ENCODE data around the gene STK11.
A peak's percentile ranks its signal among the peaks of the same experiment; 100 is the strongest.

DNA sequence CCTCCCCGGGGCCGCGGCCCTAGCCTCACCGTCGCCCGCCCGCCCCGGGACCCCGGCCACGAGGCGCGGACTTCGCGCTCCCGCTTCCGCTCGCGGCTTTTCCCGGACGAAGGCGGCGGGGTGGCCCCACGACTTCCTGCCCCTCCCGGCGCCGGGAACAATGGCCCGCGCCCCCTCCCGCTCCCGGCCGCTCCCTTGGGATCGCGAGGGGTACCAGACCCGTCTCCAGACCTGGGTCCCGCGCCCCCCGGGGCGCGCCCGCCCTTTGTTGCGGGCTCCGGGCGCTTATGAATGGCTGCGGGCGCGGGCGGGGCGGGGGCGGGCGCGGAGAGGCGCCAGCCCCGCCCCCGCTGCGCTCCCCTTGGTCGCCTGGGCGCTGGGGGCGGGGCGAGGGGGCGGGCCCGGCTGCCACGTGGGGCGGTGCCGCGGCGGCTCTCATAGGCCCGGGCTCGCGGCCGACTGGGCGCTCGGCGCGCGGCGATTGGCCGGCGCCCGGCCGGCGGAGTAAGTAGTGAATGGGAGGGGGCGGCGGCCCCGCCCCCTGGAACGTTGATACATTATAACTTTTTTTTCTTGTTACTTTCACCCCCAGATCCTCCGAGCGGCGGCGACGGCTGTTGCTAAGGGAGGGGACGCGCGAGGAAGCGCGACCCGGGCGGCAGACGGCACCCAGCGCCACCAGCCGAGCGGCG lies 43.9 kb downstream of the STK11 start:
- TF ChIP-seq, protein P1, sequence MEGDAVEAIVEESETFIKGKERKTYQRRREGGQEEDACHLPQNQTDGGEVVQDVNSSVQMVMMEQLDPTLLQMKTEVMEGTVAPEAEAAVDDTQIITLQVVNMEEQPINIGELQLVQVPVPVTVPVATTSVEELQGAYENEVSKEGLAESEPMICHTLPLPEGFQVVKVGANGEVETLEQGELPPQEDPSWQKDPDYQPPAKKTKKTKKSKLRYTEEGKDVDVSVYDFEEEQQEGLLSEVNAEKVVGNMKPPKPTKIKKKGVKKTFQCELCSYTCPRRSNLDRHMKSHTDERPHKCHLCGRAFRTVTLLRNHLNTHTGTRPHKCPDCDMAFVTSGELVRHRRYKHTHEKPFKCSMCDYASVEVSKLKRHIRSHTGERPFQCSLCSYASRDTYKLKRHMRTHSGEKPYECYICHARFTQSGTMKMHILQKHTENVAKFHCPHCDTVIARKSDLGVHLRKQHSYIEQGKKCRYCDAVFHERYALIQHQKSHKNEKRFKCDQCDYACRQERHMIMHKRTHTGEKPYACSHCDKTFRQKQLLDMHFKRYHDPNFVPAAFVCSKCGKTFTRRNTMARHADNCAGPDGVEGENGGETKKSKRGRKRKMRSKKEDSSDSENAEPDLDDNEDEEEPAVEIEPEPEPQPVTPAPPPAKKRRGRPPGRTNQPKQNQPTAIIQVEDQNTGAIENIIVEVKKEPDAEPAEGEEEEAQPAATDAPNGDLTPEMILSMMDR (IDR thresholded peaks at IDR 0.05; ENCODE audit: low read depth, low read length), result no peak
- TF ChIP-seq POLR2A (IDR thresholded peaks at IDR 0.05; ENCODE audit: extremely low read depth, insufficient read length) (peak; percentile 42), MYC (IDR thresholded peaks at IDR 0.05; ENCODE audit: low read depth, low read length) (no peak)
- TF ChIP-seq, protein P2, sequence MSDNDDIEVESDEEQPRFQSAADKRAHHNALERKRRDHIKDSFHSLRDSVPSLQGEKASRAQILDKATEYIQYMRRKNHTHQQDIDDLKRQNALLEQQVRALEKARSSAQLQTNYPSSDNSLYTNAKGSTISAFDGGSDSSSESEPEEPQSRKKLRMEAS (IDR thresholded peaks at IDR 0.05; ENCODE audit: low read depth, low read length), result no peak

All from NB4 (cell line).